Measurements from ENCODE around the gene GPC6.

GPC6 gene

GRCh38 chr13:93304868-93305613, 78.4 kb downstream of the GPC6 start:
- Mint-ChIP-seq H3K4me1 (peaks cover 15% of the 10 kb centered on the region), H3K36me3 (ENCODE audit: low read depth) (no peaks in the 10 kb centered on the region), H3K9me3 (no peaks in the 10 kb centered on the region), H3K4me3 (no peak overlapping the region), H3K27me3 (ENCODE audit: low read depth, poor library complexity) (no peaks in the 10 kb centered on the region), H3K27ac (peak overlapping the region; percentile 88)
- DNase-seq, result no peak
- no peak for TF ChIP-seq CTCF (IDR thresholded peaks at IDR 0.05)

GRCh38 chr13:93305886-93306285, 79.3 kb downstream of the GPC6 start:
- H3K27me3 Mint-ChIP-seq (ENCODE audit: low read depth, poor library complexity), result no peaks in the 10 kb centered on the region
- no peak overlapping the region for H3K4me3 Mint-ChIP-seq
- H3K27ac Mint-ChIP-seq, result no peak overlapping the region
- H3K9me3 Mint-ChIP-seq, result no peaks in the 10 kb centered on the region
- DNase-seq, result no peak
- H3K36me3 Mint-ChIP-seq (ENCODE audit: low read depth), result no peaks in the 10 kb centered on the region
- no peak for TF ChIP-seq CTCF (IDR thresholded peaks at IDR 0.05)
- peaks cover 19% of the 10 kb centered on the region for H3K4me1 Mint-ChIP-seq

- Mint-ChIP-seq H3K27me3 (ENCODE audit: low read depth, poor library complexity) (no peaks in the 10 kb centered on the region), H3K4me1 (peaks cover 19% of the 10 kb centered on the region), H3K9me3 (no peaks in the 10 kb centered on the region), H3K4me3 (no peak overlapping the region), H3K27ac (no peak overlapping the region), H3K36me3 (ENCODE audit: low read depth) (no peaks in the 10 kb centered on the region)
- no peak for DNase-seq
- TF ChIP-seq CTCF (IDR thresholded peaks at IDR 0.05), result no peak
These were observed 80.5 kb downstream of the GPC6 start for GRCh38 chr13:93307136-93307535.

GRCh38 chr13:93307651-93308050, 81.0 kb downstream of the GPC6 start:
- no peak for TF ChIP-seq CTCF (IDR thresholded peaks at IDR 0.05)
- Mint-ChIP-seq H3K36me3 (ENCODE audit: low read depth) (no peaks in the 10 kb centered on the region), H3K27ac (no peak overlapping the region), H3K4me3 (no peak overlapping the region), H3K27me3 (ENCODE audit: low read depth, poor library complexity) (no peaks in the 10 kb centered on the region), H3K4me1 (peaks cover 19% of the 10 kb centered on the region), H3K9me3 (no peaks in the 10 kb centered on the region)
- no peak for DNase-seq

GRCh38 chr13:93309886-93310523, 83.4 kb downstream of the GPC6 start:
- H3K9me3 Mint-ChIP-seq, result no peaks in the 10 kb centered on the region
- TF ChIP-seq CTCF (IDR thresholded peaks at IDR 0.05), result no peak
- peaks cover 9% of the 10 kb centered on the region for H3K4me1 Mint-ChIP-seq
- no peaks in the 10 kb centered on the region for H3K27me3 Mint-ChIP-seq (ENCODE audit: low read depth, poor library complexity)
- DNase-seq, result no peak
- no peaks in the 10 kb centered on the region for H3K36me3 Mint-ChIP-seq (ENCODE audit: low read depth)
- H3K4me3 Mint-ChIP-seq, result no peak overlapping the region
- peak overlapping the region; percentile 60 for H3K27ac Mint-ChIP-seq

- H3K36me3 Mint-ChIP-seq (ENCODE audit: low read depth), result no peaks in the 10 kb centered on the region
- no peak for TF ChIP-seq CTCF (IDR thresholded peaks at IDR 0.05)
- H3K9me3 Mint-ChIP-seq, result no peaks in the 10 kb centered on the region
- H3K27me3 Mint-ChIP-seq (ENCODE audit: low read depth, poor library complexity), result no peaks in the 10 kb centered on the region
- DNase-seq, result no peak
- no peak overlapping the region for H3K4me3 Mint-ChIP-seq
- H3K27ac Mint-ChIP-seq, result no peak overlapping the region
- H3K4me1 Mint-ChIP-seq, result no peaks in the 10 kb centered on the region
These were observed 90.2 kb downstream of the GPC6 start for GRCh38 chr13:93316841-93317240.

Data from nephron progenitor cell (in vitro differentiated cells).